Measurements from ENCODE around the gene PARD3.
"Not testable (repeated sequence)": the region's sequence is repeated elsewhere in the genome, so short reads cannot be mapped to it uniquely, and the experiment has no call there.

Gene PARD3

DNA sequence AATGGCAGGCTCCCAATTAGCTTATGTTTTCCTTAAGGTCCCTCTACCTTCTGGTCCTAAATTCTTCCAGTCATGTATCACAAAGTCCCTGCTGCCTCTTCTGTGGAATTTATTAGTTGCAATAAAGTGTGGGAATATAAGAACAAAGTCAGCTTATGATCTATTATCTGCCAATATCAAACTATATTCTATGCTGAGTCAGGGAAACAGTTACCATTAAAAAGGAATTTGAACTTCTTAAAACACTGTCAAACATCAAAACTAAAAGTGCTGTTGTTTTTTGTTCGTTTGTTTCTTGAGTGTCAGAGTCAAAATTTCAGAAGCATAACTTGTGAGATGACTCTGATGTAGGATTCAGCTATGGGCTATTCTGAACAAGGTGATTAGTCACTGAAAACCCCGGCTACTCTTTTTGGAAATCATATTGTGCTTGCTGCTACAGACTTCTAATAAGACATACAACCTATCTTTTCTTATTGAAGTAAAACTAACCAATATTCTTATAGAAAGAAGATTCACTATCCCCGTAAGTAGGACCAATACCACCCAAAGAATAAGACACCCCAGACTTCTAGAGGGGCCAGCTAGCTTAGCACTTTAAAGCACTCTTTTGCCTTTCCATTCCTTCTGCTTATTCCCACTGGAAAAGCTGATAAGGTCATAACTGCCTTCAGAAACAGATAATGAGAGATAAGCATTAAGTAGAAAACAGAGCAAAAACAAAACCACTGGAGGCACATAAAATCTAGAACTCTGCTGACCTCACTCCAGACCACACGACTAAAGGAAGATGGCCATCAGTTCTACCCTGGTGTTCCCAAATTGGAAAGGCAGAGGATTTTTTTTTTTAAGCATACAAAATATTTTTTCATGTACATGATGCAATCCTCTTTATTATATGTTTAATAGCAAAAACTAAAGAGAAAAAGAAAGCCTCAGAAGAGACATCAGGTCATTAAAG, 370.6 kb downstream of the PARD3 start:
- FAIRE-seq: no peak
- no peak for DNase-seq (ENCODE audit: insufficient read length, low spot score)
- TF ChIP-seq, protein P1, sequence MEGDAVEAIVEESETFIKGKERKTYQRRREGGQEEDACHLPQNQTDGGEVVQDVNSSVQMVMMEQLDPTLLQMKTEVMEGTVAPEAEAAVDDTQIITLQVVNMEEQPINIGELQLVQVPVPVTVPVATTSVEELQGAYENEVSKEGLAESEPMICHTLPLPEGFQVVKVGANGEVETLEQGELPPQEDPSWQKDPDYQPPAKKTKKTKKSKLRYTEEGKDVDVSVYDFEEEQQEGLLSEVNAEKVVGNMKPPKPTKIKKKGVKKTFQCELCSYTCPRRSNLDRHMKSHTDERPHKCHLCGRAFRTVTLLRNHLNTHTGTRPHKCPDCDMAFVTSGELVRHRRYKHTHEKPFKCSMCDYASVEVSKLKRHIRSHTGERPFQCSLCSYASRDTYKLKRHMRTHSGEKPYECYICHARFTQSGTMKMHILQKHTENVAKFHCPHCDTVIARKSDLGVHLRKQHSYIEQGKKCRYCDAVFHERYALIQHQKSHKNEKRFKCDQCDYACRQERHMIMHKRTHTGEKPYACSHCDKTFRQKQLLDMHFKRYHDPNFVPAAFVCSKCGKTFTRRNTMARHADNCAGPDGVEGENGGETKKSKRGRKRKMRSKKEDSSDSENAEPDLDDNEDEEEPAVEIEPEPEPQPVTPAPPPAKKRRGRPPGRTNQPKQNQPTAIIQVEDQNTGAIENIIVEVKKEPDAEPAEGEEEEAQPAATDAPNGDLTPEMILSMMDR (IDR thresholded peaks at IDR 0.05; ENCODE audit: insufficient read depth, missing control alignments): no peak

- FAIRE-seq; DNase-seq (ENCODE audit: insufficient read length, low spot score): not testable (repeated sequence)
These were observed 375.7 kb downstream of the PARD3 start for GRCh38 chr10:34439386-34439785.

DNA sequence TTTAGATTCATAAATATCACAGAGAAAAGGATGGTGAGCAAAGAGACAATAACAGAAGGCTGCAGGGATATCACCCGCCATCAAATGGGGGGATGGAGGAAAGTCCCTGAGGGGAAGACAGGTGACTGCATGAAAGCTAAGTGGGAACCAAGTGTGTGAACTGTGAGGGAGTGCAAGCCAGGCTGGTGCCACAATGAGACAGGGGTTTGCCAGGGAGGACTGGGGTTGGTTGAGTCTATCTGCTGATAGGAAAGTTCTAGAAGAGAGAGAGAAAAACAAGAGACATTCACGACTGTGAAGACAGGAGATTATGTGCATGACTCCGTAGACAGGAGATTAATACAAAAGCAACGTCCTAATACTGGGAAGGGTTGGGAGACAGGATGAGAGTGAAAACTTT, 376.4 kb downstream of the PARD3 start:
- TF ChIP-seq, protein P1 (IDR thresholded peaks at IDR 0.05; ENCODE audit: insufficient read depth, missing control alignments): no peak
- DNase-seq (ENCODE audit: insufficient read length, low spot score): no peak
- FAIRE-seq: no peak

DNA sequence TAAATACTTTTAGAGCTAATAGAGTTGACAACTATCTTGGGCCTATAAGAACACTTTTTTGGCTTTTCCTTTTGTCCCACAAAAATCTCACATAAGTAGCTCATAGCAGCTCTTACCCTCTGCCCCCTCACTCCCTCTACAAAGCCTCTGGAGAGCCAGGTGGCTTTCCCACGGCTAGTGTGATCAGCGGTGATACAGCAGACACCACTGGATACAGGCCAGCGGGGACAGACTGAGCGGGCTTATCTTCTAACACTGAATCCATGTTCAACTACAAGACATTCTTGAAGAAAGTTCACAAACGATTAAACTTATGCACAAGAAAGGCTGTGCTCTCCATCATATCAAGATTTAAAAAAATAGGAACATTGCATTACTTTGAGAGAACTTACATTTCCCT, 377.2 kb downstream of the PARD3 start:
- FAIRE-seq: no peak

GRCh38 chr10:34434119-34434594, 380.9 kb downstream of the PARD3 start:
- TF ChIP-seq, protein P1 (IDR thresholded peaks at IDR 0.05; ENCODE audit: insufficient read depth, missing control alignments): no peak
- FAIRE-seq (no peak), DNase-seq (ENCODE audit: insufficient read length, low spot score) (no peak)

More for the DNA sequence above, 377.2 kb downstream of the PARD3 start:
- TF ChIP-seq, protein P1 (IDR thresholded peaks at IDR 0.05; ENCODE audit: insufficient read depth, missing control alignments): no peak
- no peak for DNase-seq (ENCODE audit: insufficient read length, low spot score)

GRCh38 chr10:34433241-34434076, 381.6 kb downstream of the PARD3 start:
- FAIRE-seq (no peak), DNase-seq (ENCODE audit: insufficient read length, low spot score) (no peak)
- TF ChIP-seq, protein P1 (IDR thresholded peaks at IDR 0.05; ENCODE audit: insufficient read depth, missing control alignments): no peak

DNA sequence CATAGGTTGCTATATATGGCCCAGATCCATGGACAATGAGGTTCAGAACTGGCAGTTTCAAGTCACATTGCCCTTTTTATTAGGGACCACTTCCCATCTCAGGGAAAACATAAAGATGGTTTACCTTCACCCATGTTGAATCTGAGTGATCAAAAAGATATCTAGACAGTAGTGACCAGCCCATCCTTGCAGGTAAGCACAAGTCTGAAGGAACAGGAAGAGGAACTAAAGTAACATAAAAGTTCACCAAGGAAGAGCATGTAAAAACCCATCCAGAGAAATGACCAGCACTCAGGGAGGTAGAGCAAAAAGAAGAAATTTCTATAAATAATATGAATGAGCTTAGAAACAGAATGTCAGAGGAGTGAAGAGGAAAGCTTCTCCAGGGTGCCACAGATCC, 382.5 kb downstream of the PARD3 start:
- DNase-seq (ENCODE audit: insufficient read length, low spot score) (no peak), FAIRE-seq (no peak)
- TF ChIP-seq, protein P1 (IDR thresholded peaks at IDR 0.05; ENCODE audit: insufficient read depth, missing control alignments): no peak

Data from D721Med (cell line).